Raji (cell line): ENCODE measurements around the gene ATP13A2.

Experiments used
- POLR2A ChIP-seq: IDR thresholded peaks from 2 replicates; pipeline ENCODE4 v1.6.1; 2011; ENCODE audit warnings: low read depth, low read length, control low read depth; ENCODE audit not compliant: insufficient read depth

Gene ATP13A2

DNA sequence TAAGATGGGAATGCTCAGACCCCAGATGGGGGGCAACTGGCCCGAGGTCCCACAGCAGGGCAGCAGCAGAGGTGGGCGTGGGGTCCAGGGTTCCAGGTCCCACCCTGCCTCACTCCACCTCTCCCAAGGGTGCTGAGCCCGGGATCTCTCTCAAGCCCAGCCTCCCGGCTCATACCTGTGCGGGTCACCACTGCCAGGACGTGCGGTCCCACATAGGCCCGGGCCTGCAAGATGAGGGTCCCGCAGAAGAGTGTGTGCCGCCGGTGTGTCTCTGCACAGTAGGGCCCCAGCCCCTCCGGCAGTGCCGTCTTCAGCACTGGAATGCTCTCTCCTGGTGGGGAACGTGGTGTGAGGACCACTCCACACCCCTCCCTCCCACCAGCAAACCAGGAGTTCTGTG is 14.9 kb downstream of the ATP13A2 start:
- no peak for TF ChIP-seq POLR2A

DNA sequence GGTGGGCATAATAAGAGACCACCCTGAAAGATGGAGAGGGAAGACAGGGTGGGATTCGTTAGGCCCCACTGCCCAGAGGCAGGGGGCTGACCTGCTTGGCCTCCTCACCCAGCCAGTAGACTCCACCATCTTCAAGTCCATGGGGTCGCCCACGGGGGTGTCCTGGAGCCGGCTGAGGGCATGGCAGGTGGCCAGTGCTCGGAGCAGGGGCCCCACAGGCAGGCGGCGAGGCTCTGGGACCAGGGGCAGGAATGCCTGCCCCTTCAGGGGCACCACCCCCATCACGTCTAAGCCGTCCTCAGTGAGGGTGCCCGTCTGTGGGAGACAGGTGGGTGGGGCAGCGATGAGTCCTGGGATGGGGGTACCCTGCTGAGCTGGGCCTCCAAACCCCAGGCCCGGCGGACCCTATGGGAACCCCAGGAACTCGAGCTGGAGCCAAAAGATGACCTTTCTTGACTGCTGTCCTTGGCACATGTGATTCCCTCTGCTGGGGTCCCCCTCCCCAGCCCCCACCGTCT is 18.1 kb downstream of the ATP13A2 start:
- TF ChIP-seq POLR2A = no peak

DNA sequence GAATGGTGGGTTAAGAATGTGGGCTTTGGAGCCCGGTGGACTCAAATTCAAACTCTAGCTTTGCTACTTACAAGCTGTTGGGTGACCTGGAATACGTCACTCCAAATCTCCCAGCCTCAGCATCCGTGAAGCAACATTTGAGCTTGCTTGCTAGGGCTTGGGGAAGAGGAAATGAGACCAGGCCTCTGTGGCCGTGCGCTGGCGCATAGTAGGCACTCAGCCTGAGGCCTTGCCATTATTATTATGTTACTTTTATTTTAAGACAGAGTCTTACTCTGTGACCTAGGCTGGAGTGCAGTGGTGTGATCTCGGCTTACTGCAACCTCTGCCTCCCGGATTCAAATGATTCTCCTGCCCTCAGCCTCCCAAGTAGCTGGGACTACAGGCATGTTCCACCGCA is 19.1 kb downstream of the ATP13A2 start:
- TF ChIP-seq POLR2A = no peak

DNA sequence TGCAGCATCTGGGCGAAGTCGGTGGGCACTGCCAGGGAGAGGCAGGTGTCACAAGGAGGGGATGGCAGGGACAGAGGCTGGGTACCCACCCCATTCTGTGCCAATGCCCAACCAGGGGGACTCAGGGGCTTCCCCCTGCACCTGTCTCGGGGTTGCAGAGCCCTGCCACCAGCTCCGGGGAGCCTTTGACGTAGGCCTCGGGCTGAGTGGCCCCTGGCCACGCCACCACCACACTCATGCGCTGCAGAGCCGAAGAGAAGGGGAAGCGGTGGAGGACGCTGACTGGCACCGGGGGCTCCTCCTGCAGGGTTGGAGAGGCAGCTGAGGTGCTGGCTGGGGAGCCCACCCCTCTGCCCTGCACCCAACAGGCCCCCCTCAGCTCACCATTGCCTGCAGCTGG is 19.6 kb downstream of the ATP13A2 start:
- TF ChIP-seq POLR2A = no peak

DNA sequence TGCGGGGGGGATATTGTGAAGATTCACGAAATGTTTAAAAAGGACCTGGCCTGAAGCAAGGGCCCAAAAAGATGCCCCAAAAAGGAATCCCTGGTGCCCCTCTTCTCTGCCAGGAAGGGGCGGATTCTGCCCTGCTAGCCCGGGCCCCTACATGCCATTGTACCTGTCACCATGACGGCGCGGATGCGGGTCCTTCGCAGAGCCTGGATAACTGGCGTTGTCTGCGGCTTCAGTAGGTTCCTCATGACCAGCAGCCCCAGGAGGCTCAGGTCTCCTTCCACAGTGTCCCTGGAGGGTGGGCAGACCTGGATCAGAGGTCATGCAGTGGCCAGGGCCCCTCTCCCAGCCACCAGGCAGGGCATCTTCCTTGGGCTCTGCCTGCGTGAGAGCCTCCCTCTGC is 20.2 kb downstream of the ATP13A2 start:
- TF ChIP-seq POLR2A = no peak

DNA sequence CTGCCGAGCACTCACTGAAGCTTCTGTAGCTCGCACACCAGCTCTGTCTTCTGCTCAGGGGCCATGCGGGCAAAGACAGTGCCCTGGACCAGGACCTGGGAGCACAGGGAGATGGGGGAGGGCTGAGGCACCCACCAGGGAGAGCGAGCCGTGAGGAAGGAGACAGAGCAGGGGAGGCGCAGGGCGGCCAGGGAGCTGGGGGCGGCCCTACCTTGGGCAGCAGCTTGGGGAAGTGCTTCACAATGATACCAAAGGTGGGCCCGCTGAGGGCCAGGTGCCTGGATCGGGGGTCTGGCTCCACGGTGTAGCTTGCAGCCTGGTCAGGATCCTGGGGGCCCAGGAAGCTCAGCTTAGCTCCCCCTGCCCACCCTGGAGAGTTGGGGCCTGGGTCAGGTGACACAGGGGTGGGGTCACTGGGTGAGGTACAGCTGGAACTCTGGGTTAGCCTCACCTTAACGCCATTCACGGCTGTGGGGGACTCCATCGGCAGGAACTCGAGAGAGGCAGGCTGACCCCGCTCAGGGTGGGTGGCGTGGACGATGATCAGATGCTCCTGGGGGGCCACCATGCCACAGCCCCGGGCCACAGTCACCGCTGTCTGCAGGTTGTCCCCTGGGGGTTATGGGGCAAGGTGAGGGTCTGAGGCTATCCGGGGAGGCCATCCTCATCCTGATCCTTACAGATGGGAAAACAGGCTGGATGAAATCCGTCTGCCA is 21.9 kb downstream of the ATP13A2 start:
- no peak for TF ChIP-seq POLR2A

DNA sequence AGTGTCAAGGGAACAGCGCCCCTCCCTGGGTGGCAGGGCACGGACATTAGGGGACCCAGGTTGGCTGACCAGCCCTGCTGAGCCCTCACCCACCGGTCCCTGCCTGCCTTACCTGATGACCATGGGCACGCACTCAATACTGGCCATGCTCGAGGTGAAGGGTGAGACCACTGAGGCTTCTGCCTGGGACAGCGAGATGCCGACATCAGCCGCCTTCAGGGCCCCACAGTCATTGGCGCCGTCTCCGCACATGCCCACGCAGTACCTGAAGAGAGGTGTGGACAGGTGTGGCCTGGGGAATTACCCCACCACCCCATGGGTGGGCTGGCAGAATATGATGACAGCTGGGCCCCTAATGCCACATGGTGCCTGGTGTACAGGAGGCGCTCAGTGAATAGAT is 23.5 kb downstream of the ATP13A2 start:
- no peak for TF ChIP-seq POLR2A

DNA sequence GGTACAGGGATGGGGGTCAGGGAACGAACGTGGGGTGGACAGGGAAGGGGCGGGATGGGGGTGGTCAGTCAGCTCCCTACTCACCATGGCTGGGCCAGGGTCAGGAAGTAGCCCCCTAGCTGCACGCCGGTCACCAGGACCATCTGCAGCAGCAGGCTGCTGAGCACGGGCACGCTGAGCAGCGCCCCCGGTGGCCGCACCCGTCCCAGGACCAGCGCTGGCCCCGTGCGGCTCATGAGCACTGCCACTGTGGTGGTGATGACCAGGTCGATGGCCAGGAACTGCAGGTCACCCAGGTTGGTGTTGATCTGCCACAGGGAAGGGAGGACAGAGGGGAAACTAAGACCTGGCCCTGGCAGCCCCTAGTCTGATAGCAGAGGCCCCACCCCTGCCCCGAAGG is 24.8 kb downstream of the ATP13A2 start:
- no peak for TF ChIP-seq POLR2A

DNA sequence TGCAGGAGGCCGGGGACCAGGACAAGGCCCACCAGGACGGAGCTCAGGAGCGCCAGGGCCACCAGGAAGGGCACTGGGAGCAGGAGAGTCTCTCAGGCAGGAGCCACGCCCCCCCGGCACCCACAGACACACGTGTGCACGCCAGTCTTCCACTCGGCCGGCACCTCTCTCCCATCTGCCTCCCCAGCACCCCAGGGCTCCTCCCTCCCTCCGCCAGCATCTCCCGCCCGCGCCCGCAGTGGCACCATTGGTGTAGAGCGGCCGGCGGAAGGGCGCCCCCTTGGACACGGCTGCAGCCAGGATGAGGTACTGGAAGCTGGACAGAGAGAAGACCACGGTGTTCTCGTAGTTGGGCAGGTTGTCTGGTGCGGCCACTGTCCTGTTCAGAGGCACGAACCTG is 25.2 kb downstream of the ATP13A2 start:
- TF ChIP-seq POLR2A = no peak

DNA sequence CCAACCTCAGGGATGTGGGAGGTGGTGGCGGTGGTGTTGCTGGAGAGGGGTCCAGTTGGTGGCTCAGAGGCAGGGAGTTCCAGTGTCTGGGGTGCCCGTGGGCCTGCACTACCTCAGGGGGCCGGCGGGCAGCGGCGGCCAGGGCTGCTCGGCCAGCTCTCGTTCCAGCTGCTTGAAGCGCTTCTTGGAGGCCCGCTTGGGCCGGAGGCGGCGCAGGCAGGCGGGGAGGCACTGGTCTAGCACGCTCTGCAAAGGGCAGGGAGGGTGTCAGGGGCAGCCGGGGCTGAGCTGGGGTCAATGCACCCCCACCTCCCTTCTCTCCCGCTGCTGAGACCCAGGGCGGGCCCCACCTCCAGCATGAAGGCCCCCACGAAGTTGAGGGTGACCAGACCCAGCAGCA is 25.6 kb downstream of the ATP13A2 start:
- TF ChIP-seq POLR2A = no peak

DNA sequence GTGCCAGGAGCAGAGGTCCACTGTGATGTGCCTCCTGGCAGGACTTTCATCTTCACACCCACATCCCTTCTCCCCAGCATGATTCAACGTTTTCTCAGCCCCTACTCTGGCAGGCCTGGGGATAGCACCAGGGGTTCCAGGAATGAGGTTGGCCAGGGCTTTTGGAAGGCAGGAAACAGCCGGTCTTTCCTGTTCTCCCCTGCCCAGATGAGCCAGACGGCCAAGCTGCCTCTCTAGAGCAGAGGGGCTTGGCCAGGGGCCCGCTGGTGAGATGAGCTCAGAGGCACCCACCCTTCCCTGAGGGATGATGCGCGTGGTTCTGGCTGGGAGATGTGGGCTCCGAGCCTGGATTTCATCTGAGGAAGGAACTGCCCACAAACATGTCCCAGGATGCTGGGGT is 27.0 kb downstream of the ATP13A2 start:
- no peak for TF ChIP-seq POLR2A

DNA sequence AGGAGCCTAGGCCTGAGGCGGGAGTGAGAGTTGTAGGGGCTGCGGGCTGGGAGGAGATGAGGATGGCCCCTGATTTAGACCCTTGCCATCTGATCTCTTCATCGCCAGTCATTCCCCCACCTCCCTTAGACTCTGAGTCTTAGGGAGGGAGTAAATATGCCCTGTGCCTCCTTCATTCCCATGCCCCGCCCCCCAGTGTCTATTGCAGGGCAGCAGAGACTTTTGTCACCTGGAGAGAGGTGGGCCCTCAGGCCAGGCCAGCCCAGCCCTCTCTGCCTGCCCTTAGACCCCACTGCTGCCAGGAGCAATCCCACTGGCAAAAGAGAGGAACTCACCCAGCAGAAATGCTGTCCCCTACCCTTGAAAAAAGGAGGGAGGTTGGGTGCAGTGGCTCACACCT is 28.1 kb downstream of the ATP13A2 start:
- TF ChIP-seq POLR2A = no peak

DNA sequence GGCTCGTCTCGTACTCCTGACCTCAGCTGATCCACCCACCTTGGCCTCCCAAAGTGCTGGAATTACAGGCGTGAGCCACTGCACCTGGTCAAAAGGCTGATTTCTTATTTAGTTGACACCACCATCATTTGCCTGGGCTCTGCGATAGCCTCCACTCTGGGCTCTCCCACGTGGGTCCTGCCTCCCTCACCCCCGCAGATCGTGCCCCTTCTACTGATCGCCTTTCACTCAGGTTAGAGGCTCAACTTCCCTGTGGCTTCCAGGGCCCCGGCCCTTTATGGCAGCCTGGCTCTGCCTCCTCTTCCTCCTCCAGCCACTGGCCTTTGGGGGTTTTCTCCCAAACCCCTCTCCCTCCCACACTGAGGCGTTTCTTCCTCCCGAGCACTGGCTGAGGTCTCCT is 28.8 kb downstream of the ATP13A2 start:
- no peak for TF ChIP-seq POLR2A

DNA sequence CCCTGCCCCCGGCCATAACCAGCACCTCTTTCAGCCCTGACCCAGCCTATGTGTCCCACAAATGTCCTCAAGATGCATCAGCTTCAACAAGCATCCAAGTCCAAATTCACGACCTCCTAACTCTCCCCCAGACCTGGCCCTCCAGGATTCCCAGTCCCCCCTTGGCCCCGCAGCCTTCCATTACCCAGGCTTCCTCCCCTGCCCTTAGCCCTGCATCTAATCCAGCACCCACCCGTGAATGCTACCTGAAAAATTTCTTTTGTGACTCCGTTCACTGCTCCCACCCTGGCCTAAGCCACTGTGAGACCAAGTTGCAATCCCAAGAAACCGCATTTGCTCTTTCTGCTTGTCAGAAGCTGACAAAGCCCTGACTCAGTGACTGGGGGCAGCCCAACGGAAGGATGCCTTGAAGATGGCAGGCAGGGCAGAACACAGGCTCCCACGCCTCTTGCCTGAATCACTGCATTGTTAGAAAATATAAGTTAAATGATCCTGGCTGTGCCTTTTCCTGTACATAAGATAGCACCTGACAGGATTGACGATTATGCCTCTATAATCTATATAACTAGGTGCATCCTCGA is 30.4 kb downstream of the ATP13A2 start:
- TF ChIP-seq POLR2A = no peak

DNA sequence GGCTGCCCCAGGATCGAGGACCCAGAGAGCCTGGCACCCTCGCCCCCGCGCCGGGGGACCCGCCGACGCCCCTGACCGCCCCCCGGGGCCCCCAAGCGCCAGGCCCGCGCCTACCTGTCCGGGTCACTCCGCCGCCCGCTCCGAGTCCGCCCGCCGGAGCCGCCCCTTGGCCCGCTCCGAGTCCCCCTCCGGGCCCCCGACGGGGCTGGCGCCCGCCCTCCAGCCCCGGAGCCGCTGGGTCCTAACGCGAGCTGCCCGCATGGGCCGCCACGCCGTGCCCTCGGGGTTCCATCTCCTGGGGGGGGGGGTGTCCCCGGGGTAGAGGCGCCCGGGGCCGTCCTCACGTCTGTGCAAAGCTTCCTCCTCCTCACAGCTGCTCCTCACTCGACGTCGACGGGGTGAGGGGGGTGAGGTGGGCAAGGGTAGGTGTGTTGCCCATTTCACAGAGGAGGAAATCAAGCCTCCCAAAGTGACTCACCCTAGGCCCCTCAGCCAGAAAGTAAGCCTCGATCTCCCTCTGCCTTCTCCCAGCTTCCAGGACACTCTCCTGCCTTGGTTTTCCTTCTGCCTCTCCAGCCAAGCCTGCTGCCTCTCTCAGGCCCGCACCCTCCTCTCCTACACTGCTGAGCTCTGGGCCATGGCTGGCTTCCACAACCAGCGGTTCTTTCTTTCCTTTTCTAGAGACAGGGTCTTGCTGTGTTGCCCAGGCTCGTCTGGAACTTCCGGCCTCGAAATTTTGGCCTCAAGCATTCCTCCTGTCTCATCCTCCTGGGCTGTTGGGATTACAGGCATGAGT is 31.1 kb downstream of the ATP13A2 start, which contains the start of gene MFAP2:
TSS of gene MFAP2 (minus strand) at position 148 of the 796 bp plus-strand sequence. CDS start 2,347 bp downstream, outside the sequence.
- no peak for TF ChIP-seq POLR2A
